Stimulated activated CD4-positive, alpha-beta T cell treated with anti-CD3 and anti-CD28 coated beads, Interleukin-2, amount 100 ng/mL, for 48 hours (primary cell): ENCODE data around the gene FOSL1.

Experiments used
- DNase-seq, 2 donors: peaks; one replicate each; pipeline ENCODE4 v3.0.0-alpha.2; 2020

FOSL1 gene

DNA sequence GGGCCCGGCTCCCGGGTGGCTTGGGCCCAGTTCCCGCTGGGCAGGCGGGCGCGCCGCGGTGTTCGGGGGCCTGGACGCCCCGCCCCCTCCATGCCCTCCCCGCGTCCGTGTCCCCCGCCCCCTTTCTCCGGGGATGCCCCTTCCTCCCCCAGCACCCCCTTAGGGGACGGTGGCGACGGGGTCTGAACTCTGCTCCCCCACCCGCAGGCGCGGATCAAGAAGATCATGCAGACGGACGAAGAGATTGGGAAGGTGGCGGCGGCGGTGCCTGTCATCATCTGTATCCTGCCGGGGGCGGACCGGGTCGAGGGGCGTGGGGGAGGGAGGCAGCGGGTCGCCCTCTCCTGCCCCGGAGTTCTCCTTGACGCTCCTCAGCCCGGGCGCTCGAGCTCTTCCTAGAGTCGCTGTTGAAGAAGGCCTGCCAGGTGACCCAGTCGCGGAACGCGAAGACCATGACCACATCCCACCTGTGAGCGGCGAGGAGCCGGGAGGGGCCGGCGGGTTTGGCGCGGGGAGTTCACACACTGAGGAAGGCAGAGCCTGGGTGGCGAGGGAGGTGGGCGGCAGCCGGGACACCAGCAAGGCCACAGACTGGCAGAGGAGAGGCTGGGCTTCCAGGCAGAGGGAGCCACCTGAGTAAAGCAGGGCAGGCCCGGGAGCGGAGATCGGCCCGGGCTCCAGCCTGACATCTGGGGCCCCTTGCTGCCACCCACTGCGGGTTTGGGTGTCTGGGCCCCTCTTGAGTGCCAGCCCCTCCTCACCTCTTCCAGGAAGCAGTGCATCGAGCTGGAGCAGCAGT is 19.6 kb upstream of the FOSL1 start:
- DNase-seq = peak in 1 of 2 donors; percentile 44

DNA sequence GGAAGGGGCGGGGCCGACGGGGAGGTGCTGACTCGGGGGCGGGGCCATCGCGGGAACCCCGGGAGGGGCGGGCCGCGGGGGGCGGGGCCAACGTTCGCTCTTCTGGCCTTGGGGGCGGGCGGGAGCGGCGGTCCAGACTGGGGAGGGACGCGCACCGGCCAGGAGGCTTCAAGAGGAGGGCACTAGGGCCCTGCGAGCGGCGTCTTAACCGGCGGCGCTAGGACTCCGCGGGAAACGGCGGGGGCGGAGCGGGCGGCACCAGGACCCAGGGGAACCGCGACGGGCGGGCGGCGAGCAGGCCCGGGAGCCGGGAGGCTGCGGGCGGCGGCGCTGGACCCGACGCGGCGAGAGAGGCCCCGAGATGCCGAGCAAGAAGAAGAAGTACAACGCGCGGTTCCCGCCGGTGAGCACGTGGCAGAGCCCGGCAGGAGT is 19.0 kb upstream of the FOSL1 start, which contains the start of gene DRAP1:
Gene DRAP1 (plus strand): TSS at position 286 of the 432 bp plus-strand sequence. CDS start 76 bp downstream, at position 362.
- peak; percentile 99 for DNase-seq

GRCh38 chr11:65918211-65919140 is 18.3 kb upstream of the FOSL1 start, which contains the start of gene C11orf68:
TSS of gene C11orf68 (minus strand) at chr11:65919062. CDS start at chr11:65919031, 31 bp downstream.
- DNase-seq = no peak

GRCh38 chr11:65917434-65918210 is 17.4 kb upstream of the FOSL1 start:
- no peak for DNase-seq

DNA sequence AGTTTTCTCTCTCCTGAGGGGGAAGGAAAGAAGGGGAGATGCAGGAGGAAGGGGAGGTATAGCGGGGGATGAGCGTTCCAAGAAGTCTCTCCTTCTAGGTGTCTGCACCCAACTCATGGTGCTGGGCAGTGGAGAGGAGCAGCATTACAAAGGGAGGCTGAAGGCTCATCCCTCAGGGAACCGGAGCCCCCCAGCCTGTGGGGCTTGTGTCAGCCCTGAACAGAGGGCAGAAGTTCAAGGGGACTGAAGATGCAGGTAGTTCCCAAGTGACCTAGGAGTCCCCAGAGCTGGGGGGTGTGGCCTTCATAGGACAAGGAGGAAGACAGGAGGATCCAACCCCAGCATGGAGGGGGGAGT is 16.9 kb upstream of the FOSL1 start:
- no peak for DNase-seq

DNA sequence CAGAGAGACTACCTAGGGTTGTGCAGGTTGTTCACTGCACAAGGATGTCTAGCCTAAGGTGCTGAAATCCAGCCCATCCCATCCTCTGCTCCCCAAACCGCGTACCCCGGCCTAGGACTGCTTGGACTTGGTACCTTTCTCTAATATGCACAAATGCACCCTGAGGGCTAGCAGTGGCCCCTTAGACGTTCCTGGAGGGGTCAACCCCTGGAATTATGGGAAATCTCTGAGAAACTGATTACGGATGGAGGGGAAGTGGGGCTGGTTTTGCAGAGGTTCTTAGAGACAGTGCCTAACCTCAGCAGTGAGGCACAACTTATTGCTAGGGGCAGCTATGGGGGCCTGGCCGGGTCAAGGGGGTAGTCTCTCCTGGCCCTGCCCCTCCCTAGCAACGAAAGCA is 16.2 kb upstream of the FOSL1 start:
- no peak for DNase-seq

GRCh38 chr11:65915821-65916251 is 15.6 kb upstream of the FOSL1 start:
- DNase-seq = no peak

DNA sequence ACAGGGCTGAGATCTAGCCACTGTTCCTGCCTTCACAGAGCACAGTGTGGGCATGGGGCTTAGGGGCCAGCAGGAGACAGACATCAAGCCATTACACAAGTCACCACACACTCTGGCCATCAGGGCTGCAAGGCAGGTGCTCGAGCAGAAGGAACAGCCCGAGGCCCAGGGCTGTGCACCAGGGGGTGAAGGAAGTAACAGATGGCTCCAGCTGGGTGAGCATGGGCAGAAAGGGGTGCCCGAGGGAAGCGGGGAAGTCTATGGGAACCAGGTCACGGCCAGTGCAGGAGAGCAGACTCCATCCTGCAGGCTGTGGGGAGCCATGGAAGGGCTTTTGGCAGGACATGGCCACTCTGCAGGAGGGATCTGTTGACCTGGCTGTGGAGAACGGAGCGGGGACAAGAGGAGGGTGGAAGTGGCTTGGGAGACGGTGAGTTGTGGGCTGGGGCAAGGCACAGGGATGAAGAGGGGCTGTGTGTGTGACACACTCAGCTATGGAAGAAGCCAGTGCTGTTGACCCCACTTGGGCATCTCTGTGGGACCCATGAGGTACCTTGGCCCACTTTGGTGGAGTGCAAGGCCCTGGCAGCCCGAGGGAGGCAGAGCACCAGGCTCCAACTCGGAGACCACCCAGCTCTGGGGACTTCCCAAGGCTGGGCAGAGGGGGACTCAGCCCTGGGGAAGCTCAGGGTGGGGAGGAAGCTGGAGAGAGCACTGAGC is 15.1 kb upstream of the FOSL1 start:
- no peak for DNase-seq

GRCh38 chr11:65912845-65913244 is 12.7 kb upstream of the FOSL1 start:
- DNase-seq = no peak

- DNase-seq = no peak
Observed at GRCh38 chr11:65911682-65912568, 11.7 kb upstream of the FOSL1 start.

GRCh38 chr11:65907878-65908277 is 7.7 kb upstream of the FOSL1 start:
- DNase-seq = no peak

- no peak for DNase-seq
Observed at GRCh38 chr11:65906602-65907001, 6.4 kb upstream of the FOSL1 start.

DNA sequence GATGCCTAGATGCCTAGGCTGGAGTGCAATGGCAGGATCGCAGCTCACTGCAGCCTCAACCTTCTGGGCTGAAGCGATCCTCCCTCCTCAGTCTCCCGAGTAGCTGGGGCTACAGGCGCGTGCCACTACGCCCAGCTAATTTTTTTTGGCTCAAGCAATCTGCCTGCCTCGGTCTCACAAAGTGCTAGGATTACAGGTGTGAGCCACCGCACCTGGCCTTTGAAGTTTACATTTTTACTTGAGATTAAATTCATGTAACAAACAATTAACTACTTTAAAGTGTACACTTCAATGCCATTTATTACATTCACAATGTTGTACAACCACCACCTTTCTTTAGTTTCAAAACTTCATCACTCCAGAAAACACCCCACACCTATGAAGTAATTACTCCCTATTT is 3.5 kb upstream of the FOSL1 start:
- no peak for DNase-seq

DNA sequence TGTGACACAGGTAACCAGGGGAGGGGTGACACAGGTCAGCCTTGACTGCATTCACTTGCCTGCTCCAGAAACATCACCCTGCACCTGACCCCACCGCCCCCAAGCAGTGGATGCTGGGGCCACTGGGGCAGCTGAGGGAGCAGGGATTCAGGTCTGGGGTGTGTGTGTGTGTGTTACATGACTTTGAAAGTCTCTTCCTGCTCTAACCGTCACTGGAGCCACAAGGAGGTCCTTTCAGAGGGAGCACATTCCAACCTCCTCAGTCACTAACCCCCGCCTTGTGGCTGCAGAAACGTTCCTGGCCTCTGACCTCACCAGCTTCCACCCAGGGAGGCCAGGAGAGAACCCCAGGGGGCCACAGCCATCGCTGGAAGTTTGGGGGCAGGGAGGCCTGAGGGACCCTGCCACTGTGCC is 2.9 kb upstream of the FOSL1 start:
- no peak for DNase-seq

DNA sequence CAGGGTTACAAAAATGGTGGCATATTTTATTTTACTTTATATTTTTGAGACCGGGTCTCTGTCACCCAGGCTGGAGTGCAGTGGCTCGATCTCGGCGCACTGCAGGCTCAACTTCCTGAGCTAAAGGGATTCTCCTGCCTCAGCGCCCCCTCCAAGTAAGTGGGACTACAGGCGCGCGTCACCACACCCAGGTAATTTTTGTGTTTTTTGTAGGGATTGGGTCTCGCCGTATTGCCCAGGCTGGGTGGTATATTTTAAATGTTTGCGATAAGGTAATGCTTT is 652 bp upstream of the FOSL1 start:
- no peak for DNase-seq

DNA sequence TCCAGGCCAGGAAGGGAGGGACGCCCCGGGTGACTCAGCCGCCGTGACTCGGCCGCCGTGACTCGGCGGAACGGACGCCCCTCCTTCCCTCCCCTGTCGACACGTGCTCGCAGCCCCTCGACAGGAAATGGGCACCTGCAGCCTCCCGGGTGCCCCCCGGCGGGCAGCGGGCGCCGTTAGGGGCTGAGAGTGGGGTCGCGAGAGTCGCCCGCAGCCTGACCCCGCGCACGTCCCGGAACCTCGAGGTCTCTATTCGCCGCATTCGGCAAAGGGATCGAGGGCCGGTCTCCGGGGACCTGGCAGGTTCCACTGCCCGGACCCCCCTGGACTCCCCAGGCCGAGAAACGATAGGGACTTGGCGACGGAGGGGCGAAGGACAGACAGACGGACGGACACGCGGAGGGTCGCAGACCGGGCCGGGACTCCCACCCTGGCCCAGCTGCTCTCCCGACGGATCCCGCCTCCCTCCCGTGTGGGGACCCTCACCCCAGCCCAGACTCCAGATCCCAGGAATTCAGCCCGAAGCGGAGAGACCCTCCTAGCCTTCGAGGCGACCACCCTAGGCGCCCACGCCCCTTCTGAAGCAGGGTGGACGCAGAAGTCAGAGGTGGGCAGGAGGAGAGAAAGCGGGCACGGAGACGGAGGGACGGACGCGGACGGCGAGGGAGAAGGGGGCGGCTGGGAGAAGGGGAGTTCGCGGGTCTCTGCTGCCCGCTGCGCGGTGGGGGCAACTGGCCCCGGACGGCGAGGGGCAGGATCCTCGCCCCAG is 648 bp downstream of the FOSL1 start:
- DNase-seq = peak in 1 of 2 donors; percentile 72

DNA sequence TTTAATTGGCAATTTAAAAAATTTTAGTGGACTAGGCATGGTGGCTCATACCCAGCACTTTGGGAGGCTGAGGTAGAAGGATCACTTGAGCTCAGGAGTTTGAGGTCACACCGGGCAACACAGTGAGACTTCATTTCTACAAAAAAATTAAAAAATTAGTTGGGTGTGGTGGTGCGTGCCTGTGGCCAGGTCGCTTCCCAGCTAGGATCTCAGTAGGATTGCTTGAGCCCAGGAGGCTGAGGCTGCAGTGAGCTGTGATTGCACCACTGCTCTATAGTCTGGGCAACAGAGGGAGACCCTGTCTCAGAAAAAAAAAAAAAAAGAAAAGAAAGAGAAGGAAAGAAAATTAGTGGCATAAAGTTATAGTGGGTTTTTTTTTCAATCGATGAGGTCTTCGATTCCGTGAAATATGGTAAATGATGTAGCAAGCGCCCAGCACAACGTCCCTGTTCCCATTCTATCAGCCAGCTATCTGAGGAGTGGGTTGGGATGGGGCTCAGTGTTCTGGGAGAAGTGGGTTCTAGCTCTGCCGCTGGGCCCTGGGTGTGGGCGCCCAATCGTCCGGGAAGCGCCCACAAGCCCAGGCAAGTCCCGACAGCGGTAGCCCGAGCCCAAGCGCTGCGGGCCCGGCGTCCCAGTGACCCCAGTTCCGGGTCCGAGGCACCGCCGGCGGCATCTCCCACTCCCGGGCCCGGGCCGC is 1.4 kb downstream of the FOSL1 start:
- DNase-seq = no peak

DNA sequence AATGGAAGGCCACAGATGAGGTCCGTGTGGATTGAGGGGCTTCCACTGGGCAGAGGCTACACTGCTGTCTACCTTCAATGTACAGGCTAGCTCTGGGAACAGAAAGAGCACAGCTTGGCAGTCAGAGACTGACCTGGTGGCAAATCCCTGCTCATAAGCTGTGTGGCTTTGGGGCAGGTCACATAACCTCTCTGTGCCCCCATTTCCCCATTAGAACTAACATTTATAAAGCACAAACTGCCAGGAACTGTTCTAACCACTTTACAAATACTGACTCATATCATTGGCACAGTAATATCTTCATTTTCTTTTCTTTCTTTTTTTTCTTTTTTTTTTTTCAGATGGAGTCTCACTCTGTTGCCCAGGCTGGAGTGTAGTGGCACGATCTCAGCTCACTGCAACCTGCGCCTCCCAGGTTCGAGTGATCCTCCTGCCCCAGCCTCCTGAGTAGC is 3.1 kb downstream of the FOSL1 start:
- DNase-seq = no peak
